ENCODE results near the gene GGN. TPM values are rescaled to one million over a fixed set of nuclear protein-coding genes. Genes with fewer than 3 reads are reported as not detected.

GGN gene
- total and polyA plus RNA-seq, 9 of the 15 experiments (the other 6 are each of a cell fraction or from before 2014, with no cell fraction given) = 0.15 to 0.33 TPM; not detected in 7

- TF ChIP-seq, protein P1, sequence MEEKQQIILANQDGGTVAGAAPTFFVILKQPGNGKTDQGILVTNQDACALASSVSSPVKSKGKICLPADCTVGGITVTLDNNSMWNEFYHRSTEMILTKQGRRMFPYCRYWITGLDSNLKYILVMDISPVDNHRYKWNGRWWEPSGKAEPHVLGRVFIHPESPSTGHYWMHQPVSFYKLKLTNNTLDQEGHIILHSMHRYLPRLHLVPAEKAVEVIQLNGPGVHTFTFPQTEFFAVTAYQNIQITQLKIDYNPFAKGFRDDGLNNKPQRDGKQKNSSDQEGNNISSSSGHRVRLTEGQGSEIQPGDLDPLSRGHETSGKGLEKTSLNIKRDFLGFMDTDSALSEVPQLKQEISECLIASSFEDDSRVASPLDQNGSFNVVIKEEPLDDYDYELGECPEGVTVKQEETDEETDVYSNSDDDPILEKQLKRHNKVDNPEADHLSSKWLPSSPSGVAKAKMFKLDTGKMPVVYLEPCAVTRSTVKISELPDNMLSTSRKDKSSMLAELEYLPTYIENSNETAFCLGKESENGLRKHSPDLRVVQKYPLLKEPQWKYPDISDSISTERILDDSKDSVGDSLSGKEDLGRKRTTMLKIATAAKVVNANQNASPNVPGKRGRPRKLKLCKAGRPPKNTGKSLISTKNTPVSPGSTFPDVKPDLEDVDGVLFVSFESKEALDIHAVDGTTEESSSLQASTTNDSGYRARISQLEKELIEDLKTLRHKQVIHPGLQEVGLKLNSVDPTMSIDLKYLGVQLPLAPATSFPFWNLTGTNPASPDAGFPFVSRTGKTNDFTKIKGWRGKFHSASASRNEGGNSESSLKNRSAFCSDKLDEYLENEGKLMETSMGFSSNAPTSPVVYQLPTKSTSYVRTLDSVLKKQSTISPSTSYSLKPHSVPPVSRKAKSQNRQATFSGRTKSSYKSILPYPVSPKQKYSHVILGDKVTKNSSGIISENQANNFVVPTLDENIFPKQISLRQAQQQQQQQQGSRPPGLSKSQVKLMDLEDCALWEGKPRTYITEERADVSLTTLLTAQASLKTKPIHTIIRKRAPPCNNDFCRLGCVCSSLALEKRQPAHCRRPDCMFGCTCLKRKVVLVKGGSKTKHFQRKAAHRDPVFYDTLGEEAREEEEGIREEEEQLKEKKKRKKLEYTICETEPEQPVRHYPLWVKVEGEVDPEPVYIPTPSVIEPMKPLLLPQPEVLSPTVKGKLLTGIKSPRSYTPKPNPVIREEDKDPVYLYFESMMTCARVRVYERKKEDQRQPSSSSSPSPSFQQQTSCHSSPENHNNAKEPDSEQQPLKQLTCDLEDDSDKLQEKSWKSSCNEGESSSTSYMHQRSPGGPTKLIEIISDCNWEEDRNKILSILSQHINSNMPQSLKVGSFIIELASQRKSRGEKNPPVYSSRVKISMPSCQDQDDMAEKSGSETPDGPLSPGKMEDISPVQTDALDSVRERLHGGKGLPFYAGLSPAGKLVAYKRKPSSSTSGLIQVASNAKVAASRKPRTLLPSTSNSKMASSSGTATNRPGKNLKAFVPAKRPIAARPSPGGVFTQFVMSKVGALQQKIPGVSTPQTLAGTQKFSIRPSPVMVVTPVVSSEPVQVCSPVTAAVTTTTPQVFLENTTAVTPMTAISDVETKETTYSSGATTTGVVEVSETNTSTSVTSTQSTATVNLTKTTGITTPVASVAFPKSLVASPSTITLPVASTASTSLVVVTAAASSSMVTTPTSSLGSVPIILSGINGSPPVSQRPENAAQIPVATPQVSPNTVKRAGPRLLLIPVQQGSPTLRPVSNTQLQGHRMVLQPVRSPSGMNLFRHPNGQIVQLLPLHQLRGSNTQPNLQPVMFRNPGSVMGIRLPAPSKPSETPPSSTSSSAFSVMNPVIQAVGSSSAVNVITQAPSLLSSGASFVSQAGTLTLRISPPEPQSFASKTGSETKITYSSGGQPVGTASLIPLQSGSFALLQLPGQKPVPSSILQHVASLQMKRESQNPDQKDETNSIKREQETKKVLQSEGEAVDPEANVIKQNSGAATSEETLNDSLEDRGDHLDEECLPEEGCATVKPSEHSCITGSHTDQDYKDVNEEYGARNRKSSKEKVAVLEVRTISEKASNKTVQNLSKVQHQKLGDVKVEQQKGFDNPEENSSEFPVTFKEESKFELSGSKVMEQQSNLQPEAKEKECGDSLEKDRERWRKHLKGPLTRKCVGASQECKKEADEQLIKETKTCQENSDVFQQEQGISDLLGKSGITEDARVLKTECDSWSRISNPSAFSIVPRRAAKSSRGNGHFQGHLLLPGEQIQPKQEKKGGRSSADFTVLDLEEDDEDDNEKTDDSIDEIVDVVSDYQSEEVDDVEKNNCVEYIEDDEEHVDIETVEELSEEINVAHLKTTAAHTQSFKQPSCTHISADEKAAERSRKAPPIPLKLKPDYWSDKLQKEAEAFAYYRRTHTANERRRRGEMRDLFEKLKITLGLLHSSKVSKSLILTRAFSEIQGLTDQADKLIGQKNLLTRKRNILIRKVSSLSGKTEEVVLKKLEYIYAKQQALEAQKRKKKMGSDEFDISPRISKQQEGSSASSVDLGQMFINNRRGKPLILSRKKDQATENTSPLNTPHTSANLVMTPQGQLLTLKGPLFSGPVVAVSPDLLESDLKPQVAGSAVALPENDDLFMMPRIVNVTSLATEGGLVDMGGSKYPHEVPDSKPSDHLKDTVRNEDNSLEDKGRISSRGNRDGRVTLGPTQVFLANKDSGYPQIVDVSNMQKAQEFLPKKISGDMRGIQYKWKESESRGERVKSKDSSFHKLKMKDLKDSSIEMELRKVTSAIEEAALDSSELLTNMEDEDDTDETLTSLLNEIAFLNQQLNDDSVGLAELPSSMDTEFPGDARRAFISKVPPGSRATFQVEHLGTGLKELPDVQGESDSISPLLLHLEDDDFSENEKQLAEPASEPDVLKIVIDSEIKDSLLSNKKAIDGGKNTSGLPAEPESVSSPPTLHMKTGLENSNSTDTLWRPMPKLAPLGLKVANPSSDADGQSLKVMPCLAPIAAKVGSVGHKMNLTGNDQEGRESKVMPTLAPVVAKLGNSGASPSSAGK (IDR thresholded peaks at IDR 0.05) = peak; percentile 80
- TF ChIP-seq ZC3H11A (IDR thresholded peaks at IDR 0.05; ENCODE audit: low read depth, low read length) = no peak
- peak; percentile 73; the same call in 1 of the 2 replicates for TF ChIP-seq KLF13 (tag; IDR thresholded peaks at IDR 0.05; ENCODE audit: borderline replicate concordance, low read depth)
- no peak; a peak in 2 of 4 replicates for TF ChIP-seq TBL1XR1 (IDR thresholded peaks at IDR 0.05; ENCODE audit: low read length in 2 of 2)
- TF ChIP-seq ZNF695 (CRISPR knock-in tag; IDR thresholded peaks at IDR 0.05) = no peak
- peak; percentile 74 for TF ChIP-seq PCBP1 (IDR thresholded peaks at IDR 0.05; ENCODE audit: low read depth, low read length, poor library complexity, severe bottlenecking)
- TF ChIP-seq, protein P2, sequence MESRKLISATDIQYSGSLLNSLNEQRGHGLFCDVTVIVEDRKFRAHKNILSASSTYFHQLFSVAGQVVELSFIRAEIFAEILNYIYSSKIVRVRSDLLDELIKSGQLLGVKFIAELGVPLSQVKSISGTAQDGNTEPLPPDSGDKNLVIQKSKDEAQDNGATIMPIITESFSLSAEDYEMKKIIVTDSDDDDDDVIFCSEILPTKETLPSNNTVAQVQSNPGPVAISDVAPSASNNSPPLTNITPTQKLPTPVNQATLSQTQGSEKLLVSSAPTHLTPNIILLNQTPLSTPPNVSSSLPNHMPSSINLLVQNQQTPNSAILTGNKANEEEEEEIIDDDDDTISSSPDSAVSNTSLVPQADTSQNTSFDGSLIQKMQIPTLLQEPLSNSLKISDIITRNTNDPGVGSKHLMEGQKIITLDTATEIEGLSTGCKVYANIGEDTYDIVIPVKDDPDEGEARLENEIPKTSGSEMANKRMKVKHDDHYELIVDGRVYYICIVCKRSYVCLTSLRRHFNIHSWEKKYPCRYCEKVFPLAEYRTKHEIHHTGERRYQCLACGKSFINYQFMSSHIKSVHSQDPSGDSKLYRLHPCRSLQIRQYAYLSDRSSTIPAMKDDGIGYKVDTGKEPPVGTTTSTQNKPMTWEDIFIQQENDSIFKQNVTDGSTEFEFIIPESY (CRISPR knock-in tag; IDR thresholded peaks at IDR 0.05) = 0 out of 2 replicates have a peak, but pooled peaks have one; percentile 53
- TF ChIP-seq ZNF444 (CRISPR knock-in tag; IDR thresholded peaks at IDR 0.05) = no peak
- no peak for TF ChIP-seq TRIM24 (IDR thresholded peaks at IDR 0.05)
- peak; percentile 40 for TF ChIP-seq TBP (optimal IDR thresholded peaks at IDR 0.05; ENCODE audit: low read depth, low read length)
- TF ChIP-seq, protein P3, sequence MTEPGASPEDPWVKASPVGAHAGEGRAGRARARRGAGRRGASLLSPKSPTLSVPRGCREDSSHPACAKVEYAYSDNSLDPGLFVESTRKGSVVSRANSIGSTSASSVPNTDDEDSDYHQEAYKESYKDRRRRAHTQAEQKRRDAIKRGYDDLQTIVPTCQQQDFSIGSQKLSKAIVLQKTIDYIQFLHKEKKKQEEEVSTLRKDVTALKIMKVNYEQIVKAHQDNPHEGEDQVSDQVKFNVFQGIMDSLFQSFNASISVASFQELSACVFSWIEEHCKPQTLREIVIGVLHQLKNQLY (CRISPR knock-in tag; conservative IDR thresholded peaks at IDR 0.05) = 0 out of 4 replicates have a peak, but pooled peaks of 1 of the 2 experiments have one; percentile 77
- TF ChIP-seq RCOR1 (IDR thresholded peaks at IDR 0.05; ENCODE audit: borderline replicate concordance in 1 of 2, low read depth in 2 of 2, low read length in 2 of 2) = peak in 1 of 2 experiments; percentile 27; a peak in 1 of 4 replicates
- TF ChIP-seq CXXC5 (CRISPR knock-in tag; IDR thresholded peaks at IDR 0.05) = peak; percentile 96
These were observed 15.3 kb upstream of the GGN start, which contains the start of gene FAM98C (continued) for GRCh38 chr19:38402967-38403674.

Measured in K562 (cell line).